ENCODE results near the gene UNC93B1. TPM values are rescaled to one million over a fixed set of nuclear protein-coding genes. Genes with fewer than 3 reads are reported as not detected.

UNC93B1 gene, protein sequence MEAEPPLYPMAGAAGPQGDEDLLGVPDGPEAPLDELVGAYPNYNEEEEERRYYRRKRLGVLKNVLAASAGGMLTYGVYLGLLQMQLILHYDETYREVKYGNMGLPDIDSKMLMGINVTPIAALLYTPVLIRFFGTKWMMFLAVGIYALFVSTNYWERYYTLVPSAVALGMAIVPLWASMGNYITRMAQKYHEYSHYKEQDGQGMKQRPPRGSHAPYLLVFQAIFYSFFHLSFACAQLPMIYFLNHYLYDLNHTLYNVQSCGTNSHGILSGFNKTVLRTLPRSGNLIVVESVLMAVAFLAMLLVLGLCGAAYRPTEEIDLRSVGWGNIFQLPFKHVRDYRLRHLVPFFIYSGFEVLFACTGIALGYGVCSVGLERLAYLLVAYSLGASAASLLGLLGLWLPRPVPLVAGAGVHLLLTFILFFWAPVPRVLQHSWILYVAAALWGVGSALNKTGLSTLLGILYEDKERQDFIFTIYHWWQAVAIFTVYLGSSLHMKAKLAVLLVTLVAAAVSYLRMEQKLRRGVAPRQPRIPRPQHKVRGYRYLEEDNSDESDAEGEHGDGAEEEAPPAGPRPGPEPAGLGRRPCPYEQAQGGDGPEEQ
- not detected in 2 replicates for total RNA-seq (2014; rRNA removed; shearing (Covaris generic))

GRCh38 chr11:68003846-68004550 is at the start of gene UNC93B1:
UNC93B1 (minus strand) TSS chr11:68004097; CDS start chr11:68004043, 54 bp downstream.
- Histone ChIP-seq H3K9me3 (replicated peaks) (no peaks in the 10 kb centered on the region), H3K36me3 (no peaks in the 10 kb centered on the region), H3K27ac (no peak within 1 kb of the TSS), H3K27me3 (no peaks in the 10 kb centered on the region), H3K4me1 (peaks cover 7% of the 10 kb centered on the region; the same call in 1 of the 2 replicates), H3K4me3 (no peak within 1 kb of the TSS)
- peak in 1 of 2 experiments; percentile 53 for DNase-seq

DNA sequence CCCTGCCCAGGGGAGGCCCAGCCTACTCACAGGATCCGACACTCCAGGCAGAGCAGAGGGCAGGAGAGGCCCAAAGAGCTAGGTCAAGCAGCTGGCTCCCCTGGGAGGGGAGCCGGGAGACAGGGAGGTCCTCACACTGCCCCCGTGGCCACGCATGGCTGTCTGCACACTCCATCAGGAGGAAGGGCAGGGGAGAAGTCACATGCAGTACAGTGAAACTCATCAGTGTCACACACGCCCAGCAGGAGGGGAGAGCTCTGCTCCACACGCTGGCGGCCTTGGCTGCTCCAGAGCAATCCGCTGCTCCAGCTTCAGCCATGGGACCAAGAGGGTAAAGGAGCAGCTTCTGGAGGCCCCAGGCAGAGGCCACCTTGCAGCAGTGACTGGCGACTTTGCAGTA is 49.2 kb upstream of the UNC93B1 start:
- no peaks in the 10 kb centered on the region for H3K4me1 ChIP-seq
- H3K27ac ChIP-seq: no peak overlapping the region
- H3K36me3 ChIP-seq: peaks cover 5% of the 10 kb centered on the region; the same call in 1 of the 2 replicates
- H3K27me3 ChIP-seq: no peaks in the 10 kb centered on the region
- no peak for DNase-seq
- no peaks in the 10 kb centered on the region for H3K9me3 ChIP-seq (replicated peaks)
- no peak overlapping the region for H3K4me3 ChIP-seq

GRCh38 chr11:68052137-68052873 is 48.4 kb upstream of the UNC93B1 start:
- Histone ChIP-seq H3K36me3 (no peaks in the 10 kb centered on the region), H3K27me3 (no peaks in the 10 kb centered on the region), H3K4me1 (no peaks in the 10 kb centered on the region), H3K9me3 (replicated peaks) (no peaks in the 10 kb centered on the region), H3K4me3 (no peak overlapping the region), H3K27ac (no peak overlapping the region)
- no peak for DNase-seq

DNA sequence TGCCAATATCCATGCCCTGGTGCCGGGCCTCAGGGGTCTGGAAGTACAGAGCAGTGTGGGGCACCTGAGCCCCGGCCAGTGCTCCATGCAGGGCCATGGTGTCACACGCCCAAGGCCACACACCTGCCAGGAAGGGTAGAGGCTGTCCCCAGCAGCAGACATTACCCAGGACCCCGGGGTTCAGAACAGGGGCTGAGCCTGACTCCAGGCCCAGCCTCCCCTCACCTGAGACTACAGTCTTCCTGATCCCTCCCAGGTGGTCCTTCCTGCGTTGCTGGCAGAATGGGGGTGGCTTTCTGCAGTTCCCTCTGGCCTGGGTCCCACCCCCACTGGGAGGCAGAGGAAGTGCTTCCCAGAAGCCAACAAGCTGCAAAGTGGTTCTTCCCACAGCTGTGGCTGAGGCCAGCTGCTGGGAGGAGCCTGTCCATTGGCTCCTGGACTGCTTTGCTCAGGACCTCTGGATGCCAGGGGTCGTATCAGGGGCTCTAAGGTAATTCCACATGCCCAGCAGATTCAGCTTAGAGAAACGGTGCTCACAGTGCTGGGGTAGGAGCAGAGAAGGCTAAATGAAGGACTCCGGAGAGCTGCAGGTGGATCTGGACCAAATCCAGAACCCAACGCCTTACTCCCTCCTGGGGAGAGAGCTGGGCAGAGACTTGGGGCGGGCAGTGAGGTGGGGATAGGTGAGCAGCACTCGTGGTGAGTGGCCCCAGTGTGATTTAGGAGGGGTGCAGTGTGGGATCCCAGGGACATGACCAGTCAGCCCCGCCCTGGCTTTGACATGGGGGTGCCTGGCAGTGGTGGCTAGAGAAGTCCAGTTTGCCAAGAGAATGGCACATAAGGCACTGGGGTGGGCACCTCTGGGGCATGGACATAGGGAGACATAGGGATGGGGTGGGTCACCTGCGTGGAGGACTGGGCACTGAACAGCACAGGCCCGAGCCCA is 47.6 kb upstream of the UNC93B1 start:
- H3K27ac ChIP-seq: no peak overlapping the region
- no peaks in the 10 kb centered on the region for H3K27me3 ChIP-seq
- no peak overlapping the region for H3K4me3 ChIP-seq
- H3K4me1 ChIP-seq: no peaks in the 10 kb centered on the region
- no peak for DNase-seq
- no peaks in the 10 kb centered on the region for H3K36me3 ChIP-seq
- H3K9me3 ChIP-seq (replicated peaks): no peaks in the 10 kb centered on the region

- Histone ChIP-seq H3K9me3 (replicated peaks) (no peaks in the 10 kb centered on the region), H3K4me1 (no peaks in the 10 kb centered on the region), H3K36me3 (no peaks in the 10 kb centered on the region), H3K4me3 (no peak overlapping the region), H3K27ac (no peak overlapping the region), H3K27me3 (no peaks in the 10 kb centered on the region)
- DNase-seq: no peak
These were observed 46.5 kb upstream of the UNC93B1 start for GRCh38 chr11:68050371-68050841.

- H3K4me1 ChIP-seq: no peaks in the 10 kb centered on the region
- H3K27ac ChIP-seq: no peak overlapping the region
- DNase-seq: no peak
- H3K36me3 ChIP-seq: no peaks in the 10 kb centered on the region
- H3K9me3 ChIP-seq (replicated peaks): no peaks in the 10 kb centered on the region
- no peaks in the 10 kb centered on the region for H3K27me3 ChIP-seq
- no peak overlapping the region for H3K4me3 ChIP-seq
These were observed 45.8 kb upstream of the UNC93B1 start for GRCh38 chr11:68049509-68050370.

DNA sequence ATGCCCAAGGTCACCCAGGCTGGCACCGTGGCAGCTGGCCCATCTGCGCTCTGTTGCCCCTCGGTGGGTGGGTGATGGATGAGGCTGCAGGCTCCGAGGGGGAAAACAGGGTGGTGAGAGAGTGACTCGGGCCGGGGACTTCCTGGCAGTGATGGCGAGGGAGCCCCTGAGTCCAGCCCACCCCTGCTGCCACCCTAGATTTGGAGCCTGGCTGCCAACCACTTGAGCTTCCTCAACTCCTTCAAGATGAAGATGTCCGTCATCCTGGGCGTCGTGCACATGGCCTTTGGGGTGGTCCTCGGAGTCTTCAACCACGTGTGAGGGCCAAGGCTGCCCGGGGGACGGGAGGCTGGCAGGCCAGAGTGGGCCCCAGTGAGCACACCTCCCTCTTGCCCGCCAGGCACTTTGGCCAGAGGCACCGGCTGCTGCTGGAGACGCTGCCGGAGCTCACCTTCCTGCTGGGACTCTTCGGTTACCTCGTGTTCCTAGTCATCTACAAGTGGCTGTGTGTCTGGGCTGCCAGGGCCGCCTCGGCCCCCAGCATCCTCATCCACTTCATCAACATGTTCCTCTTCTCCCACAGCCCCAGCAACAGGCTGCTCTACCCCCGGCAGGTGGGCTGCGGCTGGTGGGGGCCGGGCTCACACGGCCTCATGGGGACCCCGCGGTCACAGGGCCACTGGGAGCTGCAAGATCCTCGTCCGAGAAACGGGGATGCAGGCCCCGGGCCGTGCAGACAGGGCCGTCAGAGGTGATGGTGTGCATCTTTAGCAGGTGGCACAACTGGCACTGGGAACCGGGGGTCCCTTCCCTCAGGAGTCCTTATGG is 45.0 kb upstream of the UNC93B1 start:
- Histone ChIP-seq H3K4me1 (no peaks in the 10 kb centered on the region), H3K9me3 (replicated peaks) (no peaks in the 10 kb centered on the region), H3K4me3 (no peak overlapping the region), H3K36me3 (no peaks in the 10 kb centered on the region), H3K27ac (no peak overlapping the region), H3K27me3 (no peaks in the 10 kb centered on the region)
- no peak for DNase-seq

DNA sequence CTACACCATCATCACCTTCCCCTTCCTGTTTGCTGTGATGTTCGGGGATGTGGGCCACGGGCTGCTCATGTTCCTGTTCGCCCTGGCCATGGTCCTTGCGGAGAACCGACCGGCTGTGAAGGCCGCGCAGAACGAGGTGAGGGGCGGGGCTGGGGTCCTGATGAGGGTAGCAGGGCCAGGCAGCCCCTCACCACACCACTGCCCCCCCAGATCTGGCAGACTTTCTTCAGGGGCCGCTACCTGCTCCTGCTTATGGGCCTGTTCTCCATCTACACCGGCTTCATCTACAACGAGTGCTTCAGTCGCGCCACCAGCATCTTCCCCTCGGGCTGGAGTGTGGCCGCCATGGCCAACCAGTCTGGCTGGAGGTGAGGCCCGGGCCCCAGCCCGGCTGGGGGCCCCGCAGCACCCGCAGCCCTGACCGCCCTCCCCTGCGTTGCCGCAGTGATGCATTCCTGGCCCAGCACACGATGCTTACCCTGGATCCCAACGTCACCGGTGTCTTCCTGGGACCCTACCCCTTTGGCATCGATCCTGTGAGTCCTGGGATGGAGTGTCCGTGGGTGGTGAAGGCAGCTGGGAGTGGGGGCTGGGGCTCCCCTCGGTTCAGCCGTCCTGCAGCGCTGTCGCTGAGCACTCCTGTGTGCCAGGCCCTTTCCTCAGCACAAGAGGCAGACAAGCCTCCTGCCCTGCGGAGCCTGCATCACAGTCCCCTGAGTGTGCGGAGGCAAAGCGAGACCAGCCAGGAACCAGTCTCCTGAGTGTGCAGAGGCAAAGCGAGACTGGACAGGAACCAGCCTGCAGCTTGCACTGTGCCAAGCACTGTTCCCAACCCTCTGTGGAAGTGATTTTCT is 43.8 kb upstream of the UNC93B1 start:
- Histone ChIP-seq H3K4me1 (peaks cover 6% of the 10 kb centered on the region; the same call in 1 of the 2 replicates), H3K9me3 (replicated peaks) (no peaks in the 10 kb centered on the region), H3K27ac (no peak overlapping the region), H3K36me3 (no peaks in the 10 kb centered on the region), H3K4me3 (no peak overlapping the region), H3K27me3 (no peaks in the 10 kb centered on the region)
- no peak for DNase-seq

DNA sequence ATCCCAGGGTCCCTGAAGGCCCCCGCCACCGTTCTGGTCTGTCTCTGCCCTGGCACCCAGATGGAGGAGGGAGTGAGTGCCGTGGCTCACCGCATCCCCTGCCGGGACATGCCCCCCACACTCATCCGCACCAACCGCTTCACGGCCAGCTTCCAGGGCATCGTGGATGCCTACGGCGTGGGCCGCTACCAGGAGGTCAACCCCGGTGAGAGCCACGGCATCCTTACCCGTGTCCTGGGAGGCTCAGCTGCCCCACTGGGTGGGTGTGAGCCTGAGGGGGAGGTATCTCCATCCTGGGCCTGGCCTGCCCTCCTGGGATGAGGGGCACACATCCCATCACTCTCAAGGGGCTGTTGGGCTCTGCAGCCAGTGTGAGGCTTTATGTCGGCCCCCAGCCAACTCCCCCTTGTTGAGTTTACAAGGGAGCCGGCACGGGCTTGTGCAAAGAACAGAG is 41.0 kb upstream of the UNC93B1 start:
- no peaks in the 10 kb centered on the region for H3K36me3 ChIP-seq
- no peaks in the 10 kb centered on the region for H3K27me3 ChIP-seq
- H3K4me3 ChIP-seq: no peak overlapping the region
- no peak for DNase-seq
- H3K9me3 ChIP-seq (replicated peaks): no peaks in the 10 kb centered on the region
- H3K4me1 ChIP-seq: peaks cover 7% of the 10 kb centered on the region; the same call in 1 of the 2 replicates
- H3K27ac ChIP-seq: no peak overlapping the region

GRCh38 chr11:68044145-68044813 is 40.4 kb upstream of the UNC93B1 start:
- Histone ChIP-seq H3K4me3 (peak overlapping the region; percentile 55), H3K27ac (no peak overlapping the region), H3K36me3 (no peaks in the 10 kb centered on the region), H3K27me3 (no peaks in the 10 kb centered on the region), H3K9me3 (replicated peaks) (no peaks in the 10 kb centered on the region), H3K4me1 (peaks cover 7% of the 10 kb centered on the region; the same call in 1 of the 2 replicates)
- no peak for DNase-seq
